ENCODE results near the gene CNTNAP2. TPM values are rescaled to one million over a fixed set of nuclear protein-coding genes. Genes with fewer than 3 reads are reported as not detected.

The CNTNAP2 gene
- total and polyA plus RNA-seq, 2 of the 13 experiments (the other 11 are each of a cell fraction or from before 2014, with no cell fraction given) = 0.40 to 0.42 TPM

- DNase-seq (ENCODE audit: low spot score) = no peak
- Histone ChIP-seq H3K36me3 (replicated peaks in 1 of 2; ENCODE audit: control insufficient read depth in 1 of 2, insufficient read depth in 2 of 2, low read length in 2 of 2) (no peaks in the 10 kb centered on the region), H3K27ac (ENCODE audit: extremely low read length, insufficient read depth, low read length) (no peak overlapping the region), H3K4me1 (ENCODE audit: insufficient read depth, low read length) (peaks cover 30% of the 10 kb centered on the region), H3K4me3 (replicated peaks in 1 of 3; ENCODE audit: insufficient read depth in 1 of 3, low read depth in 2 of 3, low read length in 3 of 3) (no peak overlapping the region), H3K27me3 (ENCODE audit: control insufficient read depth in 1 of 2, insufficient read depth in 2 of 2, low read length in 2 of 2) (no peaks in the 10 kb centered on the region), H4K20me1 (ENCODE audit: insufficient read depth, low read length) (no peaks in the 10 kb centered on the region), H3K9ac (ENCODE audit: insufficient read depth, low read depth, low read length) (no peak overlapping the region), H3K9me3 (ENCODE audit: low read length) (peaks cover 3% of the 10 kb centered on the region; the same call in 1 of the 2 replicates), H3K79me2 (ENCODE audit: insufficient read depth, low read length) (no peaks in the 10 kb centered on the region), H3K4me2 (ENCODE audit: low read depth, low read length) (no peak overlapping the region), H2AFZ (ENCODE audit: low read length) (no peak overlapping the region)
- 19% methylated on average over 3 of the region's 3 CpGs for WGBS (ENCODE audit: low lambda C conversion rate)
- TF ChIP-seq GATAD2A (CRISPR knock-in tag; IDR thresholded peaks at IDR 0.05) (no peak), SALL2 (CRISPR knock-in tag; IDR thresholded peaks at IDR 0.05) (no peak), ZNF766 (CRISPR knock-in tag; IDR thresholded peaks at IDR 0.05; ENCODE audit: borderline replicate concordance) (no peak)
- ChIA-PET POLR2A (no interaction called here), CTCF (ENCODE audit: low intra/inter-chr PET ratio, low total read pairs) (no interaction called here)
- in situ Hi-C loops (cut with HindIII; ENCODE audit: extremely low pct_ligation_motif_present, low pct_unique_long_range_greater_than_20kb) (no loop called here), intact Hi-C loops (cut with micrococcal nuclease; ENCODE audit: unreplicated experiment) (no loop called here)
- no peak for FAIRE-seq
- BruUV-seq (replicated peaks) = no TSS peak
- no peak for ATAC-seq
Observed at GRCh38 chr7:148325208-148325607, 2208.6 kb downstream of the CNTNAP2 start.

DNA sequence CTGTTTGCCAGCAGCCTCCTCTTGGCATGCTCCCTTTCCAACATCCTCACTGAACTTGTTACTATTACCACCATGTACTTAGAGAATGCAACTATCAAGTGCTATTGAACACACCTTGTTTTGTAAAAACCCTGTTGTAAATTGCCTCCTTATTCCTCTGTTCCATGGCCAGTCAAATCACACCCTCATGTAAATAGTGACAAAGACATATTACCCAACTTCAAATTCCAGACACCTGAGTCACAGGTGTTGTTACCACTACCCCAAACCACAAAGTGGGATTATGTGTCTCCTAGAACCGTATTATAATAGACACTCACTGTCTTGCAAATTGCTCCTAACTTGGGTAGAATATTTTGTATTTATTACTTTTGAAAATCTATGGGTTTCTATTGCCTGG, 2210.8 kb downstream of the CNTNAP2 start:
- Histone ChIP-seq H3K9me3 (ENCODE audit: low read length) (peaks cover 17% of the 10 kb centered on the region), H3K4me2 (ENCODE audit: low read depth, low read length) (no peak overlapping the region), H3K4me1 (ENCODE audit: insufficient read depth, low read length) (peaks cover 30% of the 10 kb centered on the region), H3K79me2 (ENCODE audit: insufficient read depth, low read length) (no peaks in the 10 kb centered on the region), H3K36me3 (replicated peaks in 1 of 2; ENCODE audit: control insufficient read depth in 1 of 2, insufficient read depth in 2 of 2, low read length in 2 of 2) (no peaks in the 10 kb centered on the region), H2AFZ (ENCODE audit: low read length) (no peak overlapping the region), H4K20me1 (ENCODE audit: insufficient read depth, low read length) (no peaks in the 10 kb centered on the region), H3K27ac (ENCODE audit: extremely low read length, insufficient read depth, low read length) (no peak overlapping the region), H3K9ac (ENCODE audit: insufficient read depth, low read depth, low read length) (no peak overlapping the region), H3K27me3 (ENCODE audit: control insufficient read depth in 1 of 2, insufficient read depth in 2 of 2, low read length in 2 of 2) (no peaks in the 10 kb centered on the region), H3K4me3 (replicated peaks in 1 of 3; ENCODE audit: insufficient read depth in 1 of 3, low read depth in 2 of 3, low read length in 3 of 3) (no peak overlapping the region)
- intact Hi-C loops (cut with micrococcal nuclease; ENCODE audit: unreplicated experiment) = no loop called here
- CTCF ChIA-PET (ENCODE audit: low intra/inter-chr PET ratio, low total read pairs) = no interaction called here
- in situ Hi-C loops (cut with HindIII; ENCODE audit: extremely low pct_ligation_motif_present, low pct_unique_long_range_greater_than_20kb) = no loop called here
- WGBS (ENCODE audit: low lambda C conversion rate) = 0% methylated on average over 1 of the region's 1 CpG
- POLR2A ChIA-PET = no interaction called here
- peak; percentile 28; the same call in 1 of the 3 replicates for ATAC-seq
- peak; percentile 30 for DNase-seq (ENCODE audit: low spot score)
- FAIRE-seq = no peak
- BruUV-seq (replicated peaks) = no TSS peak
- TF ChIP-seq SOX5 (CRISPR knock-in tag; IDR thresholded peaks at IDR 0.05; ENCODE audit: borderline replicate concordance) (0 out of 2 replicates have a peak, but pooled peaks have one; percentile 19), KLF6 (CRISPR knock-in tag; IDR thresholded peaks at IDR 0.05) (no peak), ARID3A (IDR thresholded peaks at IDR 0.05; ENCODE audit: low read depth, low read length) (no peak), SOX6 (IDR thresholded peaks at IDR 0.05) (no peak), SOX6 (CRISPR knock-in tag; IDR thresholded peaks at IDR 0.05) (peak; percentile 21; the same call in 1 of the 2 replicates), CEBPB (IDR thresholded peaks at IDR 0.05; ENCODE audit: borderline replicate concordance, low read depth, low read length) (0 out of 2 replicates have a peak, but pooled peaks have one; percentile 40), POGK (CRISPR knock-in tag; conservative IDR thresholded peaks at IDR 0.05) (no peak), SAP130 (CRISPR knock-in tag; IDR thresholded peaks at IDR 0.05; ENCODE audit: low read depth) (no peak), NCOR1 (IDR thresholded peaks at IDR 0.05; ENCODE audit: borderline replicate concordance, low read length) (no peak), ZNF224 (CRISPR knock-in tag; IDR thresholded peaks at IDR 0.05) (no peak), ATF3 (CRISPR knock-in tag; IDR thresholded peaks at IDR 0.05) (0 out of 2 replicates have a peak, but pooled peaks have one; percentile 35), JUNB (CRISPR knock-in tag; IDR thresholded peaks at IDR 0.05; ENCODE audit: borderline replicate concordance) (peak; percentile 75; the same call in 1 of the 2 replicates)
- TF ChIP-seq, protein P1, sequence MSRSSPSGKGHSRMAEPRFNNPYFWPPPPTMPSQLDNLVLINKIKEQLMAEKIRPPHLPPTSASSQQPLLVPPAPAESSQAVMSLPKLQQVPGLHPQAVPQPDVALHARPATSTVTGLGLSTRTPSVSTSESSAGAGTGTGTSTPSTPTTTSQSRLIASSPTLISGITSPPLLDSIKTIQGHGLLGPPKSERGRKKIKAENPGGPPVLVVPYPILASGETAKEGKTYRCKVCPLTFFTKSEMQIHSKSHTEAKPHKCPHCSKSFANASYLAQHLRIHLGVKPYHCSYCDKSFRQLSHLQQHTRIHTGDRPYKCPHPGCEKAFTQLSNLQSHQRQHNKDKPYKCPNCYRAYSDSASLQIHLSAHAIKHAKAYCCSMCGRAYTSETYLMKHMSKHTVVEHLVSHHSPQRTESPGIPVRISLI (CRISPR knock-in tag; IDR thresholded peaks at IDR 0.05; ENCODE audit: borderline replicate concordance) = no peak
